GM13976 (cell line): ENCODE measurements around the gene NPB.

Source experiments
- DNase-seq: peaks from one replicate; pipeline ENCODE4 v3.0.0; 2012; ENCODE audit warnings: low spot score
- CTCF ChIP-seq: IDR thresholded peaks from 2 replicates; pipeline ENCODE4 v1.5.1; 2012; ENCODE audit warnings: borderline replicate concordance, mild to moderate bottlenecking; ENCODE audit not compliant: insufficient read depth; ENCODE audit errors: extremely low read depth, missing control alignments, control extremely low read depth
- in situ Hi-C: fragments of 300-500 bp; cut with MboI; formaldehyde crosslinking; loops from one replicate; pipeline ENCODE4 v1.12.0; 2022; ENCODE audit warnings: low sequenced_read_pairs, mixed read lengths, inconsistent platforms; ENCODE audit not compliant: unreplicated experiment

NPB gene

GRCh38 chr17:81947189-81947588 lies 45.2 kb downstream of the NPB start, which contains the start of gene MYADML2:
Gene MYADML2 (minus strand): TSS chr17:81947233. CDS start chr17:81941741, 5,492 bp downstream.
- no peak for DNase-seq
- TF ChIP-seq CTCF = no peak
- in situ Hi-C loops = no loop called here

GRCh38 chr17:81948635-81949378 lies 46.8 kb downstream of the NPB start:
- in situ Hi-C loops = no loop called here
- TF ChIP-seq CTCF = no peak
- DNase-seq = no peak

- no peak for TF ChIP-seq CTCF
- in situ Hi-C loops = no loop called here
- DNase-seq = no peak
Observed at GRCh38 chr17:81950501-81950900, 48.5 kb downstream of the NPB start.

- no peak for TF ChIP-seq CTCF
Observed at GRCh38 chr17:81951785-81952684, 50.0 kb downstream of the NPB start.

More at GRCh38 chr17:81951785-81952684, 50.0 kb downstream of the NPB start:
- DNase-seq = no peak
- in situ Hi-C loops = no loop called here
